GM10847 (cell line): ENCODE results near the gene CNIH3.

Source experiments
- POLR2A ChIP-seq: IDR thresholded peaks from 2 replicates; pipeline ENCODE4 v1.6.1; 2011; ENCODE audit not compliant: insufficient read length; ENCODE audit errors: extremely low read depth

Gene CNIH3

DNA sequence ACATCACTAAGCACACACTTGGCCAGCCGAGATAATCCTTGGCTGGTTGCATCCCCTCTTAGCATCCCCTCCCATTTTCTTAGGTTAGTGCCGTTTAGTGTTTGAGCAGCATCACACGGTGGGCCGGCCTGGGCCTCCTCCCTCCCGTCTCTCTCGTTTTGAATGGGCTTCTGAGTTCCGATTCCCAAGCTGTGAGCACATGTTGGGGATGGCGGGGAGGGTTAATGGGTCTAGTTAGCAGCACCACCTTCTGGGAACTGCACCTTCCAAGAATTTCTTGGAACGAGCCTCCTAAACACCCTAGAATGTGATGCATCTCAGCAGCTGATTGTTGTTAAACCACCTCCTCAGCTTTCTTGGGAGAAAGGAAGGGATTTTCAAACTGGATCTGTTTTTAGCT, 73.3 kb downstream of the CNIH3 start:
- TF ChIP-seq POLR2A = no peak

GRCh38 chr1:224690576-224690975, 74.5 kb downstream of the CNIH3 start:
- TF ChIP-seq POLR2A = no peak

DNA sequence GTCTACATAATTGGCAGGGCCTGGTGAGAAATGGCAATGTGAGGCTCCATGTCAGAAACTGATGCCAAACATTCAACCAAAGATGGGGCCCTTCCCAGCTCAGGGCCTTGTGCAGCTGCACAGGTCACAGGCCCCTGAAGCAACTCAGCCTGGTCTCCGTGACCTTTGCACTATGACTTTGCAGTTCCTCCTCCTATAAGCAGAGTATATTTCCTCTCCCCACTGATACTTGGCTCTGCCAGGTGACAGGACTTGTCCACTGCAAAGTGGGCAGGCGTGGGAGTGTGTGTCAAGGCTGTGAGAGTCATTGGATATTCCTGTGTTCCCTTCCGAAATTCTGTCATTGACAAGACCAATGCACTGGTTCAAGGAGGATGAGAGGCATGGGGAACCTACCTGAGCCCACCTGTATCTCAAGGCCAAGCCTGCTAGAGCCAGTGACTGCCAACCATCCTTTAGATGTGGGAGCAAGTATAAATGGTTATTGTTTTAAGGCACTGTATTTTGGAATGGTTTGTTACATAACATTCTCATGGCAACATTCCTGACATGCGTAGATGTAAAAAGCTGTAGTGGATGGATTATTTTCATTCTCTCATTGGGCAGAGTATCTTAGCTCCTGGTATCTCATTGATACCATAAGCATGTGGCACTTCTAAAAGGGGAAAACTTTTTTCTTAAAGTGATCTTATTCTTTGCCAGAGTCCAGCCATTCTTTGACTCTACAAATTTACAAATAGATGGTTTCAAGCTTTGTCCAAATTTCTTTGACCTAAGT, 75.2 kb downstream of the CNIH3 start:
- TF ChIP-seq POLR2A = no peak

DNA sequence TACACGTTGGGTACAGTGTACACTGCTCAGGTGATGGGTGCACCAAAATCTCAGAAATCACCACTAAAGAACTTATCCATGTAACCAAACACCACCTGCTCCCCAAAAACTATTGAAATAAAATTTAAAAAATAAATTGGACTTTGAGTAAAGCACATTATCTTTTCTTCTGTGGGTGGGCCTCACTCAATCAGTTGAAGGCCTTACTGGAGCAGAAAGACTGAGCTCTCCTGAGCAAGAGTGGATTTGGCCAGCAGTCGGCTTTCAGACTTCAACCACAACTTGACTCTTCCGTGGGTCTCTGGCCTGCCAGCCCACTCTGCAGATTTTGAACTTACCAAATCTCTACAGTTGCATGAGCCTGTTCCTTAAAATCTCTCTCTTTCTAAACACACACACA, 78.9 kb downstream of the CNIH3 start:
- TF ChIP-seq POLR2A = no peak

DNA sequence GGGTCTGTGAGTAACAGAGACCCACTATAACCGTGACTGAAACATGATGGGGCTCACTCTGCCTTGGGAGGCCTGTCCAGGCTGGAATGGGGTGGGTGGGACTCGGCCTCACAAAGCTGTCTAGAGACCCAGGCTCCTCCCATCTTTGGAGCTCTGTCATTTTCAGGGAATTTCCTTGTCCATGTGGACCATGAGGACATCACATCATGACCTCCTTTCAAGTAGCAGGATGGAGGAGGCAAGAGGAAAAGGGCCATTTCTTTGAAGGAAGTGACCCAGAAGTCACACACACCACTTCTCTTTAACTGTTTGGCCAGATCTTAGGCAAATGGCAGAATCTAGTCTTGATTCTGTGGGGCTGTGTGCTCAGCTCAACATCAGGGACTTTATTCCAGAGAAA, 79.9 kb downstream of the CNIH3 start:
- no peak for TF ChIP-seq POLR2A

- TF ChIP-seq POLR2A = no peak
Observed at GRCh38 chr1:224696891-224697765, 81.0 kb downstream of the CNIH3 start.

DNA sequence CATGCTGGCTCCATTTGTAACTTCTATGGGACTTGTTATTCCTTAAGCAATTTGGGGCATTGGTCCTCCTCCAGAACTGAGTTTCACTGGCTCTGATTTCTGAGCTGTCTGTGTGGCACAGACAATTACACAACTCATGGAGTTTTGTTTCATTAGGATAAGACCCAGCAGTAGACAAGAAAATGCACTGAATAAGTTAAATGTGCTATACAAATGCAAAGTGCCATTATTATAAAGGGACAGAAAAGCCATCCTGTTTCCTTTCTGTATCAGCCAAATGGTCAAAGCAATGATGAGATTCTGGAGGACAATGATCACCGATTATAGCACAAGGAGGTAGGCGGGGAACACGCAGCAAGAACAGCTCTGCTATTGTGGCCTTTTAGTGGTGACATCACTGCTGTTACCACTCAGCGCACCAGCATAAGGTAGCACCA, 81.9 kb downstream of the CNIH3 start:
- no peak for TF ChIP-seq POLR2A

DNA sequence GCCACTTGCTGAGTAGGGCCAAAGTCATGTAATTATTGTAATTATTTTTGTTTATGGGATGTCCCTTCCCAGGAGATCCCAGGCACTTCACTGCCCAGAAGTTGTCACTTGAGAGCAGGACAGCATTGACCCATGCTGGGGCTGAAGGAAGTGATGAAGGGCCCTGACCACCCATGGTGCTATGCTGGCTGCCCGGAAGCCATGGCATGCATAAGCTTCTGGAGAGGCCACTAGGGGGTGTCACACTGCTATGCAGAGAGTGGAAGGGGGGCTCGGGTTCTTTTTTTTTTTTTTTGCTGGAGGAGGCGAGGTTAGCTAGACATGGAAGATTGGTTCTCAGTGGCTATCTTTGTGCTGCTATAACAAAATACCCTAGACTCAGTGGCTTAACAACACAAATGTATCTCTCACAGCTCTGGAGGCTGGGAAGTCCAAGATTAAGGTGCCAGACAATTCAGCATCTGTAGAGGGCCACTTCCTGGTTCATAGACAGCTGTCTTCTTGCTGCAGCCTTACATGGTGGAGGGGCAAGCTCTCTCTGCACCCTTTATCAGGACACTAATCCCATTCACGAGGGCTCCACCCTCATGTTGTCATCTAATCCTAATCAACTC, 84.9 kb downstream of the CNIH3 start:
- no peak for TF ChIP-seq POLR2A

DNA sequence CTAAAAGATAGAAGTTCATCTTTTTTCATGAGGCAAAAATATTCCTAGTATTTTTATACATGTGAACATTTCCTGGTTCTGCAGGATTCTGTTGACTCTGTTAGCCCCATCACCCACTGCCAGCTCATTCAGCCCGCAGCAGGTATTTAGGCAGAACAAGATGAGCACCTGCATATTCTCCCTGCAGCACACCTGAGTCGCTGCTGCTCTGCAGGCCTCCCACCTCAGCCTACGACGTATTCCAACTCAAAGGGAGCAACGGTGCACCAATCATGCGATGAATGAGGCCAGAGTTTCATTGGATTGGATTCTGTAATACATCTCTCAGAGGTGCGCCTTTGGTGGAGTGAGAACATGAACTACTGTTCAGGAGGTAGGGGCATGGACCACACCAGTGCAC, 87.6 kb downstream of the CNIH3 start:
- no peak for TF ChIP-seq POLR2A

DNA sequence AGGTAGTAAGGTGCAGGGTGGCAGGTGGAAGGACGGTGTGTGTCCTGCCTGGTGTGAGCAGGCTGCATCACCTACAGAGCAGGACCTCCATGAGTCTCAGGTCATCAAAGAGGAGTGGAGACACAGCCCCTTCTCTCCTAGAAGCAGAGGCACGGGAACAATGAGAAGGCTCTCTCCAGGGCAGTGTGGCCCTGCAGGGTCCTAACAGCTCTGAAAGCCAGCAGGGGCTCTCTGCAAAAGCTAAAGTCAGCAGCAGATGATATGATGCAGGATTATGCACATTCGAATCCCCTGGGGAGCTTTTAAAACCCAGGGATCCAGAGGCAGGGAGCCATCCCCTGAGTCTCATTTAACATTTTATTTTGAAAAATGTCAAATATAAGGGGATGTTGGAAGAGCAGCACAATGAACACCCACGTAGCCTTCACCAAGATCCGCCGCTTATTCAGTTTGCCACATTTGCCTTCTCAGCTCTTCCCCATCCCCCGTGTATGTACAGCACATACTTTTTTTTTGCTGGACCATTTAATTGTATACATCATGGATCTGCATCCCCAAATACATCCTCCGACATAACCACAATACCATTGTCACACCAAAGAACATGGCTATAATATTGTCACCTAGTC, 88.1 kb downstream of the CNIH3 start:
- no peak for TF ChIP-seq POLR2A

DNA sequence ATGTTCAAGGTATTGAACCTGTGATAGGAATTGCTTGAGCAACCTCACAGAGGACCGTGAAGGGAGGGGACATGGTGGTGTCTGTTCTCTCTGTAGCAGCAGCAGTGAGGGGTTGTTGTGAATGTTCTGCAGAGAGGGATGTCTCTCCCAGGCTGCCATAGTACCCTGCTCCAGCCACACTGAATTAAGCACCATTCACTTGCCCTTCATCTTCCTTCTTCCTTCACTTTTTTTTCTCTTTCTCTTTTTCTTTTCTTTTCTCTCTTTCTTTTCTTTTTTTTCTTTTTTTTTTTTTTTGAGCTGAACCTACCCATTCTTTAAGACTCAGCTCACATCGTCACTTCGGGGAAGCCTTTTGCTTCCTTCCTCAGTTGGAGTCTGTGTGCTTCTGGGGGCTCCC, 89.5 kb downstream of the CNIH3 start:
- no peak for TF ChIP-seq POLR2A

- TF ChIP-seq POLR2A = no peak
Observed at GRCh38 chr1:224707843-224708725, 92.0 kb downstream of the CNIH3 start.

GRCh38 chr1:224710196-224710595, 94.1 kb downstream of the CNIH3 start:
- TF ChIP-seq POLR2A = no peak

- TF ChIP-seq POLR2A = no peak
Observed at GRCh38 chr1:224711876-224712275, 95.8 kb downstream of the CNIH3 start.

DNA sequence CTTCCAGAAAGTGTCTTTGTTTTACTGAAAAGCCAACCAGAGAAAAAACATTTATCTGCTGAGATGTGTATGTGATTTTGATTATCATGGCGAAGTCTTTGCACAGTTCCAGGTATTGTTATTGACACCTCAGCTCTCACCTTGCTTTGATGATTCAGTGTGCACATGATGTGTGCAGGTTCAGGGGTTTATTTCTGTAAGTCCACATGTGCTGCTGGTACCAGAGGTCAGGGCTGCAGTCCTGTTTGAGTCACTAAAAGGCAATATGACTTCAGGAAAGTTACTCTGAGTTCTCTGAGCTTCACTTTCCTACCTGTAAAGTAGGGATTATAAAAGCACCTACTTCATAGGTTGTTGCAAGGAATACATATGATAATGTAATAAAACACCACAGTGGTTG, 97.1 kb downstream of the CNIH3 start:
- TF ChIP-seq POLR2A = no peak

GRCh38 chr1:224714553-224714952, 98.4 kb downstream of the CNIH3 start:
- no peak for TF ChIP-seq POLR2A
